T-helper 1 cell (primary cell): ENCODE data around the gene NTRK2.
A peak's percentile ranks its signal among the peaks of the same experiment; 100 is the strongest.

Experiments
- DNase-seq, 5 donors: peaks; one replicate each; pipeline ENCODE4 v3.0.0-alpha.2; 2012 to 2020

NTRK2 gene

DNA sequence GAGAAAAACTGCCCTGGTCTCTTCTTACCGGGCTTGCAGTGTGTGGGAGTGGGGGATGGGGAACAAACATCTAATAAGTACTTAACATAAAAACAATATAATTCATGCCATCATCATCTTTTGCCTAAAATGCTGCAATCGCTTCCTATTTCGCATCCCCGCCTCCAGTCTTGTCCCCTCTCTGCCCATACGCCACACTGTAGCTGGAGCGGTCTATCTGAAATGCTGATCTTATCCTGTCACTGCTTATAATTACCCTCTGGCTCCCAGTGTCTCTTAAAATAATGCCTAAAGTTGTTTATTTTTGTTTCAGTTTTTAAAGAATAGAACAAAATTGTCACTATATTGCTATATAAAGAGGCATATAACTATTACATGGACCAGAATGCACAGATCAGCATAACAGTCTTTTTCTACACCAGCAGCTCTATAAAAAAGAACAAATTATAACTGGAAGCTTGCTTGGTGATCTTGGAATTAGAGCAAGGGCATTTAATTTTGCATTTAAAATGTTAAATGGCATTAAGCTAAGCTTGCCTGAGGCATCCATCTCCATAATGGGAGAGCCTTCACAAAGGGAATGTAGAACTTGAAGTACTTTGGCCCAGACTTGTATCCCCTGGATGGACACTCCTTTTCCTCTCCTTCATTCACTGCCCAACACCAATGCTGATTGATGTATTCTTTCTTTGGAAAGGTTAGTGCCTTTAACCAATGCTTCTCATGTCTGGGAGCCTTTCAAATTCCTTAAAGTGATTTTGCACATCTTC, 12.2 kb downstream of the NTRK2 start:
- no peak for DNase-seq

DNA sequence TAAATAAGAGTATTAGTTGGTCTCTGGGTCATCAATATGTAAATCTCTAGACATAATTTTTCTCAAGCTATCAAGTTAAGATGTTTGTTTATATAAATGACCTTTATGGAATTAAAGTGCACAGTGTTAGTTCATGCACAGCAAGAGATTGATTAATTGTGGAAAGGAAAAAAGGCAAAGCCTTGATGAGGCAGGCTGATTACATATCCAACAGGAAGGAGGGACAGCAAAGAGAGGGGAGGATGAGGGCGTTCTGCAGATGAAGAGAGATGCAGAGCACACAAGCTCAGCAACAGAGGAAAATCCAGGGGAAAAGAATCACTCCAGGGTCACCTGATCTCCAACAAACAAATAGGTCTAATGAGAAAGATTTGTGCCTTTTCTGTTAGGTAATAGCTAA, 16.5 kb downstream of the NTRK2 start:
- no peak for DNase-seq

DNA sequence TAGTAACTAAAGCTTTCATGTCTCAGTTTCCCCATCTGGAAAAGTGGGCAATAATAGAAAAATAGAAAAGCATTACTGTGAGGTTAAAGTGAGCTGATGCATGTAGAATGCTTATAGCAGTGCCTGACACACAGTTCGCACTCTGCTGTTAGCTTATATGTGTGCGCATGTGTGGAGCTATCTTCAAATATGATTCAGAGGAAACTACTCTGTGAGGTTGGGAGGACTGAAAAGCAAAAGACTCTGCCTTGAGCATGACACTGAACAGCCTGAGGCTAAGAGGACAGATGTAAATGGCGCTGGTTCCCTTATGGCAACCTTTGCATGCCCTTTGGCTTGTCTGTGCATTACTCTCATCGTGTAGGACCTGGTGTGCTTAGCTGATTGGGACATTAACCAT, 19.4 kb downstream of the NTRK2 start:
- no peak for DNase-seq

DNA sequence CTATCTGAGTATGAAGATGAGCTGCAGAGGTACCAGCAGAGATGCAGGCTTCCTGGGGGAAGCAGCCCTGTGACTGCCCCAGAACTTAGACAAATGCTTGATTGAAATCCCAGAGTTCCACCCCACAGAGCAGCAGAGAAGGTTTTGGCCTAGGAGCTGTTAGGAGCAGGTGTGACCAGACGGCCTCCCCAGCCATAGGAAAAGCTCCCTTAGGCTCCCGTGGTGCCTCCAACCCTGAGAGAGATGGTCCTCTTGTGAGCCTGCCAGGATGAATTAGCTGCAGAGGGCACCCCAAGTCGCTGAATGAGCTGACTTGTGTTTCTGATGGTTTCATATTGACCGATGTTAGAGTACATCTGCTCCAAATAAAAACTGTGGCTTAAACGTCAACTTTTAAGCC, 22.1 kb downstream of the NTRK2 start:
- DNase-seq = no peak

DNA sequence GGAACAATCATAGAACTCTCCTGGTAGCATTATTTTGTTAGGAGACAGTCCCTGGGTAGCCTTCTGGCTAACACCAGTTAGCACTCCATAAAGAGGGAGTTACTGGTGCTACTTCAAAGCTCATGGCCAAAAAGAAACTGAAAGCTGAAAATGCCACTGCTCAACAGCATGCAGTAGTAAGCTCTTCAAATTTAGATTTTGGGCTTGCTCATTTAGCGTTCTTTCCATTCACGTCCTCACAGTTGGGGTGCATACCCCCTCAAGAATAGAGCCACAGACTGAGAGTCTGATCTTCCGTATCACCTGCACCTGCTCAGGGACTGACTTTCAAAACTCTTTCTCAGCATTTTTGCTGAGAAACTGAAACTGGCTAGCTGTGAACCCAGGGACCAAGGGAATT, 24.7 kb downstream of the NTRK2 start:
- no peak for DNase-seq

DNA sequence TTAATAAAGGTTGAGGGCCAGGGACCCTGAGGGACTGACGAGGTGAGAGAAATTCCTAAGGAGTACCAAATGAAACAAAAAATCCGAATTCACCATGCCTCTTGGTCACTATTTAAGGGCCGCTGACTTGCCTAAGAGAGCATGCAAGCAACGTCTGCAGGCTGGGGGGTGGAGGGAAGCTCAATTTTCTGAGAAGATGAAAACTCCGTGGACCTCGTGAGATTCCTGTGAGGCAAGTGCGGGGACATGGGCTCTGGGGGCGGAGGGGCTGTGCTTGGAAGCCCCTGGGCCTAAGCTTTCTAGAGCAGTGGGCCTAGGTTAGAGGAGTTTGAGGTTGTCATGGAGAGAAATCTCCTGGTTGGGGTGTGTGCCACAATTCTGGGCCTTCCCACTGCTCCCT, 27.5 kb downstream of the NTRK2 start:
- DNase-seq = no peak

DNA sequence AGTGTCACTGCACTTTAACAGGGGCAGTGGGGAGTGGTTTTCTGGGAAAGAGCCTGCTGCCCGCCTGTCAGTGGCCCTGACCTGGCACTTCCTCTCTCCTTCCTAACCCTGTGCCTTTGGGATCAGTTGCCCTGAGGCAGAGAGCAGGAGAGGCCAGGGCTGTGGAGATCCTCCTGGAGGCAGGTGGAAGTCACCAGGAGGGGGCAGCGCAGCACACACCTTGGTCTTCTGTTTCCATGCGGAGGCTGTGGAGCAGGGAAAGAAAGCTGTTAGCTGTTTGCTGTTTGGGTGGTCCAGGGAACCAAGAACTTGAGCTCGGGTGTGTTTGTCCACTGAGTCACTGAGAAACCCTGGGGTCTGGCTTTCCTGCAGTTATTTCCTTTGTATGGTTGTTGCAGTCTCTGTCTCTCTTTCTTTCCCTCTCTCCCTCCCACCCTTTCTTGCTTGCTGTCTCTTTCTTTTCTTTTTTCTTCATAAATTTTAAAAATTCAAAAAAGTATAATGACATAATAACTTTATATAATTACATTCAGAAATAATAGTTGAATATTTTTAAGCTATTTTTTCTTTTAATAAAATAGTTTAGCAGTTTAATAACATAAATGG, 28.1 kb downstream of the NTRK2 start:
- DNase-seq = peak in 2 of 5 donors; percentile 3 to 36

DNA sequence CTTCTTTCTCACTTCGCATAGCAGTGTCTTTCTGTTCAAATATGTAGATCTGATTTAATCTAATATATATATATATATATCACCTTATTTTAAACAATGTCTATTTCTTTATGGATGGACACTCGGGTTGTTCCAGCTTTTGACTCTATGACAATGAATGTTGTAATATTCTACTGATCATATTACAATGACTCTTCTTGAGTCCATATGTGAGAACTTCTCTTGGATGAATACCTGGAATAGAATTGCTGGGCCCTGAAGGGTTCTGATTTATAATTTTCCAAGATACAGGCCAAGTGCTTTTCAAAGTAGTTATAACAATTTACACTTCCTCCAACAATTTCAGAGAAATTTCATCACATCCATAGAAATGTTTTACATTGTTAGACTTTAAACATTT, 28.8 kb downstream of the NTRK2 start:
- no peak for DNase-seq

DNA sequence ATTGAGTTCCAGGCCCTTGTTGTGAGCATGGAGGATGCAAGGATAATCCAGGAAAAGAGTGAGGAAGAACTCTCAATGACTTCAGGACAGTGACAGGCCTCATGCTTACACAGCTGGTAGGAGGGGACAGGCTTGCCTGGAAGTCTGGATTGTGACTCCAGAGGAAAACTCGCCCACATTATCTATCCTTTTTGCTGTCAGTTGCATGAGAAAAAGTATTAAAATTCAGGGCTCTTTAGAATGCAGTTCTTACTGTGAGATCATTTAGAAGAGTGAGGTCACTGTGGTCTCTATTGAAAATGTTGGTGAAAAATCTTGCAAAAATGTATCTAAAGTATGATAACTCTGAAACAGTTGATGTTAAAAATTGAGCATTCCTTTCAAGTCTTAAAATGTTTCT, 30.5 kb downstream of the NTRK2 start:
- DNase-seq = no peak

DNA sequence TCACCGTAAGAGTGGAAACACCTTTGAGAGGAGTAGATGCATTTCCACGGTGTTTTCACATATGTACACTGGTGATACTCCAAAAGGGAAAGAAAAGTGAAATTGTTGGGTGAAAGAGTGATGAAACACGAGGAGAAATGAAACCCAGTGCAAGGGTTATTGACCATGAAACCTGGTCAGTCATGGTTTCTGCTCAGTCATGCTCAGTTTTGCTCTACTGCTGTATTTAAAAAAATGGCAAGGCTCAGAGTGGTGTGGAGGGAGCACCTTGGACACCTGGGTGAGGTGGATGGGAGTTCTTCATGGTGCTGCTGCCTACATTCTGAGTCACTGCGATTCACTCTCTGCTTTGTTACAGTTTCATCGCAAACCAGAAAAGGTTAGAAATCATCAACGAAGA, 32.3 kb downstream of the NTRK2 start:
- DNase-seq = no peak

DNA sequence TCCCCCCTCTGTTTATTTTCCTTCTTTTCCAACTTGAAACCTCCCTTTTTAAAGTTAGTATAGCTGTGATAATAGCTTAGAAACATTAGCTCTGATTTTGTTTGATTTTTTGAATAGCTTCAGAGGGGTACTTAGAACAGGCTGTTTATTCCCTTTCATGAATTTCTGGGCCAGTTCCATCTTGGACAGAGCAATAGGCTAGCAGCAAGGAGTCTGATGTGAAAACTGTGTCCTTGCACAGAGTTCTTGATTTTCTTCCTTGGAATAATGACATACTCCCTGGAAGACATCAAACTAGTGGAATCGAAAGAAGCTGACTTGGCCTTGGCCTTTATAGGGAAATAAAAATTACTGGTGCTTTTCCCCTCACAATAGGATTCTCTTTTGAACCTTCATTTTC, 32.9 kb downstream of the NTRK2 start:
- no peak for DNase-seq

DNA sequence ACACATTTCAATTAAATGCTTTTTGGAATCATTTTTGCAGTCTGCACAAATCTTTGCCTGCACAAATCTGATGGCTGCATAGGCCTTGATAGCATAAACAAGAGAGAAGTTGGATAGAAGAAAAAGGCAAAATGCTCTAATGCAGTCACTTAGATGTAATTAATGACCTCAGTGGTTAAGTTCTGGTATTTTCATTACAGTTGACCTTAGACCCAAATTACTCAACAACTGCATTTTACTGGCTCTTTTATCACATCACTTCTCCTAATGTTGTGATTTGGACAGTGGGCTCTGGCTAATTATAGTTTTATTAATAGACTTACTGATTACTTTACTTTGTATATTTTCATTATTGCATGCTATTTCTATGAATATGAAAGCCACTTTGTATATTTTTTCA, 34.3 kb downstream of the NTRK2 start:
- DNase-seq = no peak

DNA sequence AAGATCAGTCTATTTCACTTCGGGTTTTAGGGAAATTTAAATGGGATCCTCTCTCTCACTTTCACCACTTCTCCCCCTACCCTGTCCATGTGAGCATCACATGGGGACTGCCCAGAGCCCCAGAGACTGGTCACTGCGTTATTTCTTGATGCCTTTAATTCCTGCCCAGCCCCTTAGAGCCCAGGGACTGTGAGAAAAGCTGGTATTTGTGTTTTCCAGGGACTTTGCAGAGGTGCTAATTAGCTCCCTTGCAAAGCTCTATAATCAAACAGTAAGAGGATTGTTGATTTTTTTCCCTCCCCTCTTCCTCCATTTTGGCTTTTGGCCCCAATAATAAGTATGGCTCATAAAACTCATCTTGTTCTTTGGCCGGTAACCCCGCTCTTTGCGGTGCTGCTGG, 35.6 kb downstream of the NTRK2 start:
- DNase-seq = no peak

DNA sequence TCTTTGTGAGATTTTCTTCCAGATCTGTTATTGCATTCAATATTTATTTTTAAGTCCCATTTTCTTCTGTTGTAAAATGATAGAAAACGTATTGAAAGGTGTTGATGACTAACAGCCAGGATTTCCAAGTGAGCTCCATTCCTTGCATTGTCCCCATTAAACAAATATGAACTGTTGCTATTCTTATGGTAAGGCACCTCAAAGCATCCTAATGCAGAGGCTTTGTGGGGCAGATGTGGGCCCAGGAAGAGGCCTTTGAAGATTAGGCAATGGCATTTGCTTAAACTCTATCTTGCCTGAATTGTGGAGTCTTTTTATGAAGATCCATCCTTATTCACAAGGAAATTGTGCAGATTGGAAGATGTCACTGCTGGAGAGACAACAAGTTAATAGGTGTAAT, 38.9 kb downstream of the NTRK2 start:
- no peak for DNase-seq

DNA sequence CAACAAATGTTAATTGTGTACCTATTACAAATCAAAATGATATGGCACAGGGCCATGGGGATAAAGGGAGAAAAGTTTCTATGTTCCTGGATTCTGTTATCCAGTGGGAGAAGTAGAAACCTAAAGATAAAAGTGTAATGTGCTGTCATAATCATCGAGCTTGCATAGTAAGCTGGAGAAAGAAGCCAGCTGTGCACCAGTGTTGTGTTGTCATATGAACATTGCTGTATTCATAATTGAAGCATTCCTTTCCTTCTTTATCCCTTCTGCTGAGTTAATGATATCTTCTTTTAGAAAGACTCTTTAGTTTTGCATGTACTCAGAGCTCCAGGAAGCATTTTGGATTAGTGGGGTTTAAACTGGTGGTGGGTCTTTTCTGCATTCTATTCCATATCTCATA, 39.5 kb downstream of the NTRK2 start:
- no peak for DNase-seq

DNA sequence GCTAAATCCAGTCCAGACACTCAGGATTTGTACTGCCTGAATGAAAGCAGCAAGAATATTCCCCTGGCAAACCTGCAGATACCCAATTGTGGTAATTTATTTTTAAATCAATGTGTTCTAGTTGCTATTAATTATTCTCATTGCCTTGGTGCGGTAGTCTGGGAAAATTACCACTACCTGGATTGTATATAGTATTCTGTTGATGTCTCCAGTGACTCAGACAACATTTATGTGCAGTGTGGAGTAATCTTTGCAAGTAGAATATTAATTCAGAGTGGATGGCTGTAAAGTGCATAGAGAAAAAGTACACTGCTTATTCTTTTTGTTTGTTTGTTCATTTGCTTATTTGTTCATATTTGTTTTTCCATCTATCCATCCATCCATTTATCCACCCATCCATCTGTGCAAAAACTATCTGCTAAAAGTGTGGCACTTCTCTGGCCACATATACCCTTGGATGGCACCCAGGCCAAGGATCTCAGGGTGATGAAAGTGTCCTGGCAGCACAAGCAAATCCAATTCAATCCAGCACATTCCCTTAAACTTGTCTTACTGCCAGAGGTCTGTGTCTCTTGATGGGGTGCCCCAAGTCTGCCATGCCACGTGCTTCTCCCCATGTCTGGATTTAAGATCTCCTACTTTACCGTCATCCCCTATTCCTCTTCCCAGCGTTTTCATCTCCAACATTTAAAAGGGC, 41.3 kb downstream of the NTRK2 start:
- no peak for DNase-seq

DNA sequence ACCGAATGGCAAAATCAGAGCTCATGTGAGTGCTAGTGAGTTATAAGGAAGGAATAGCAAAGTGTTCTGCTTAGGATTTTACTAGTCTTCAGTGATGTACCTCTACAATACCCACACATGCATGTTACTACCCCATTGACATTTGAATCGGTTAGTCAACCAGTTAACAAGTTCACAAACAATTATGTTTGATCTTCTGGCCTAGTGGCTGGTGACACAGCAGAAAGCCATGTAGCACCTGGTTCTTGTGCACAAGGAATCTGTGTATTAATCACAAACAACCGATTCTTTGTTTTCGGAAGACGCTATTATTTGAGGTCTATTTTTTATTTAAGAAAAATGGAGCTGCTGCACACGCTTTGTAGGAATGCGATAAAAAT, 41.9 kb downstream of the NTRK2 start:
- DNase-seq = no peak

DNA sequence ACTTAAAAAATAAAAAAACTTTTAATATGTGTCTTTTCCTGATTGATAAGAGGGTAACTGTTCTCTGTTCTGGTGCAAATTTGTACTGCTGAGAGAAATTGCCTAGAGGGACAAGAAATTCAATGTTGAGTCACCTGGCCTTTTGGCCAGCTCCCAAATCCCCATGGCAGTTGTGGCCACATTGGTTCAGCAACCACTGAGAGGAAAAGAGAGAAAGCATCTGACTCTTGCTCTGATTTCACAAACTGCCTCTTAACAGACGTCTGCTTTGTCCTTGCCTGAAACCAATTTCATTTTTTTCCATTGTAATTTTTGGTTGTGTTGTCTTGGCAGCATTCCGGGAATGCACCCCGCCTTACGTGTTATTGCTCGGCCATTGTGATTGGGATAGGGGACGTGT, 42.4 kb downstream of the NTRK2 start:
- DNase-seq = no peak

DNA sequence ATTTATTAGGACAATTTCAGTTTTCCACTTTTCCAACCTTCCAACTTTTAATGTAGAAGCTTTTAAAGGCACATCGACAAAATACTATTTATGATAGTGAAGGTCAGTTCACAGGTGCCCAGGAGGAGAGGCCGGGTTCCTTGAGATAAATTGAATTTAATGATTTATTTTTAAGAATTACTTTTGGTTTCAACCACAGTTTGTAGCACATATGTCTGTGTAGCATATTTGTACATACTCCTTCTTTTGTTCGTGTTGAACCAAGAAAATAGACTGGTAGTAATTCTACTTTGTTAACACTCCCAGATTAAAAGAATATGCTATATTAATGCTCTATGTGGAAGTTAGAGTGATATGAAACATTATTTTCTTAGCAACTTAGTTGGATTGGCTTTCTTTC, 46.7 kb downstream of the NTRK2 start:
- no peak for DNase-seq

DNA sequence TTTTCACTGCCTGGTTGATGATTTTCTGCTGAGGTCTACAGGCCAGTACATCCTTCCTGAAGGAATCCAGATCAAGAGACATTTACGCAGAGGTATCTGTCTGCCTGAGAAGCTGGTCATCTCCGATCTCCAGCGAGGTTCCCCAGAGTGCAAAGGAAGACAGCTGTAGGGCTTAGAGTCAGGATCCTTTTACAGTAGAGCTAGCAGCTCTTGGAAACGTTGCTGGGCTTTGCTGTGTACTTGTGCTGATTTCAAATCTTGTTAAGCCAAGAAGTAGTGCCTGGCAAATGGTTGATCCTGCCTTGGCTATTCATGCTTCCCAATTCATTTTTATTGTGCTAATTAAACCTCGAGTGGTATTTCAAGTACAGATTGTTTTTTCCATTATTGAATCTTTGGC, 48.9 kb downstream of the NTRK2 start:
- DNase-seq = no peak

DNA sequence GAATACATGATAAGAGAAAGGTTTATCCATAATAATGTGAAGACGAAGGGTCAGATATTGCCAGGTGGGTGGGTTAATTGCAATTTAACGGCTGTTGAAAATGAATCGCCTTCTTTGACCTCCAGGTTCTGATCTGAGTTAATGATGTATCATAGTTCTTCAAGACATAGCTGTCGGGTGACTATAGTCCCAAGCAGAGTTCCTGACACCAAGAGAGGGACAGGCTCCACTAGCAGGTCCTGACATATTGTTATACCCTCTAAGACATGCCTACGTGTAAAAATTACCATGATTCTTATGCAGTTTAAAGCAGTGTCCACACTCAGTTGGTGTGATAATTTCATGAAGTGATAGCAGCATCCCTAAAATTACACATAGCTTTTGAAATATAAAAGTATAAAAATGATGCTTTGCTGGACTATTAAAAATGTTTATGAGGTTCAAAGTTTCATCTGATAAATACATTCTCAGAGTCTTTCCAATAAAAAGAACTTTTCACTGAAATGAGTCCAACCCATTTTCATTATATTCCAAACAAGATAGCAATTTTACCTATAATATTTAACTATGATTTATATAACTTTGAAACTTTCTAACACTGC, 53.0 kb downstream of the NTRK2 start:
- DNase-seq = no peak

DNA sequence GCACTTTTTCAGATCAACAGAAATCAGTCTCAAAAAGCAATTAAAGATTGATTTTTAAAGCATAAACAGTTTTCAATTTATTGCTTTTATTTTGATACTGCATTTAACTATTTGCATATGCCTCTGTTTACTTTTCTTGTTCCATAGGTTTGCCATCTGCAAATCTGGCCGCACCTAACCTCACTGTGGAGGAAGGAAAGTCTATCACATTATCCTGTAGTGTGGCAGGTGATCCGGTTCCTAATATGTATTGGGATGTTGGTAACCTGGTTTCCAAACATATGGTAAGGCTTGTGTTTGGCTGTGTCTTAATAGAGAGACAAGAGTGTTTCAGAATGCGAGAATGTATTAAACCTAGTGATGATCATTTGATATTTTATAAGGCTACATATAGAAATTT, 53.9 kb downstream of the NTRK2 start:
- no peak for DNase-seq

DNA sequence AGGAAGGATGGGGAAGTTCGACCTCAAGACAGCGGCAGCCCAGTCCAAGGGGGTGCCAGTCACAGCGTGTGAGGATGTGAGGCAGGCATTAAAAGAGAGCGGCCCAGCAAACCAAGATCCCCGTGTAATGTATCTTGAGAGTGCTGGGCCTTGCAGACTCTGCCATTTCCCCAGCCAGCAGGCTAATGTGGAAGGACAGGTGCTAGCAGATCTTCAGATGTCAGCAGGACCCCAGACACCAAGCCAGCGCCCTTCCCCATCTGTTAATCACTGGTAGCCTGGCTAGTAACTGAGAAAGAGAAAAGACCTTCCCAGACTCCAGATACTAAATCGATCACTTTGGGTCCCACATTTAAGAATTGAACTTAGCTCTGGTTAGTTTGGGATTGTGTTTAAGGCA, 62.2 kb downstream of the NTRK2 start:
- no peak for DNase-seq

DNA sequence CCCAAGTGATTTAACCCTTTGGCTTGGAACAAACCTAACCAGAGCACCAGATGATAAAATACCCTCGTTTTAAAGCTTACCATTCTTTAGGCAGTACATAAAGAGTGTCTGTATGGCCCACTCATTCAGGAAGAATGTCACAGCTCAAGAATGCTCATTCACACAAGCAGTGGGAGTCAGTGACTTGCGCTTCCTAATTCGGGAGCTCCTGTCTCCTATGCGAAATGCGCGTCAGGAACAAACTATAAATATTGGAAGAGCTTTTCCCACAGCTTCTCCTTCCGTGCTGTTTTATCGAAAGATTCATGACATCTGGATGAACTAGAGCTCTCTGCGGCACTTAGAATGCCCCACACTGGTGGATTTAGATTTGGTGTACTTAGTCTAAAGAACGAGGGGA, 66.6 kb downstream of the NTRK2 start:
- DNase-seq = no peak
